Activated naive CD8-positive, alpha-beta T cell treated with anti-CD3 and anti-CD28 coated beads for 36 hours (primary cell): ENCODE data around the gene PDE2A. TPM values are rescaled to one million over a fixed set of nuclear protein-coding genes. Genes with fewer than 3 reads are reported as not detected.

ENCODE experiments used
- DNase-seq: peaks from one replicate; pipeline ENCODE4 v3.0.0; 2021
- H3K27ac Mint-ChIP-seq: one replicate; pipeline ENCODE4 v1.8.0; 2022; ENCODE audit warnings: mild to moderate bottlenecking, moderate library complexity, mixed read lengths
- H3K27me3 Mint-ChIP-seq: one replicate; pipeline ENCODE4 v1.8.0; 2022; ENCODE audit warnings: mild to moderate bottlenecking, mixed read lengths
- H3K36me3 Mint-ChIP-seq: one replicate; pipeline ENCODE4 v1.8.0; 2021; ENCODE audit warnings: mild to moderate bottlenecking, mixed read lengths
- H3K4me1 Mint-ChIP-seq: one replicate; pipeline ENCODE4 v1.8.0; 2021; ENCODE audit warnings: mixed read lengths
- H3K4me3 Mint-ChIP-seq: one replicate; pipeline ENCODE4 v1.8.0; 2022; ENCODE audit warnings: mild to moderate bottlenecking, moderate library complexity, mixed read lengths
- H3K9me3 Mint-ChIP-seq: one replicate; pipeline ENCODE4 v1.8.0; 2022; ENCODE audit warnings: mixed read lengths
- total RNA-seq, 2 experiments: library from RNA; stranded (reverse); gene quantifications; one replicate each; pipeline ENCODE4 v1.2.3, GENCODE V29; 2021

PDE2A gene
- total RNA-seq, 2 experiments from 2014 or later: 0.37 to 0.42 TPM

GRCh38 chr11:72551571-72551970 is 122.7 kb downstream of the PDE2A start:
- H3K27ac Mint-ChIP-seq: peak overlapping the region; percentile 52
- no peaks in the 10 kb centered on the region for H3K4me1 Mint-ChIP-seq
- DNase-seq: no peak
- no peaks in the 10 kb centered on the region for H3K36me3 Mint-ChIP-seq
- H3K4me3 Mint-ChIP-seq: no peak overlapping the region
- H3K9me3 Mint-ChIP-seq: no peaks in the 10 kb centered on the region
- peaks cover 8% of the 10 kb centered on the region for H3K27me3 Mint-ChIP-seq

- Mint-ChIP-seq H3K36me3 (no peaks in the 10 kb centered on the region), H3K9me3 (no peaks in the 10 kb centered on the region), H3K27ac (no peak overlapping the region), H3K4me1 (no peaks in the 10 kb centered on the region), H3K4me3 (no peak overlapping the region), H3K27me3 (peaks cover 9% of the 10 kb centered on the region)
- no peak for DNase-seq
Observed at GRCh38 chr11:72548463-72548862, 125.8 kb downstream of the PDE2A start.

GRCh38 chr11:72546866-72547265 is 127.4 kb downstream of the PDE2A start:
- Mint-ChIP-seq H3K4me3 (no peak overlapping the region), H3K4me1 (no peaks in the 10 kb centered on the region), H3K9me3 (no peaks in the 10 kb centered on the region), H3K27me3 (peaks cover 6% of the 10 kb centered on the region), H3K36me3 (no peaks in the 10 kb centered on the region), H3K27ac (no peak overlapping the region)
- no peak for DNase-seq

GRCh38 chr11:72544589-72544988 is 129.6 kb downstream of the PDE2A start:
- Mint-ChIP-seq H3K36me3 (no peaks in the 10 kb centered on the region), H3K4me3 (no peak overlapping the region), H3K27me3 (peaks cover 9% of the 10 kb centered on the region), H3K9me3 (no peaks in the 10 kb centered on the region), H3K27ac (no peak overlapping the region), H3K4me1 (no peaks in the 10 kb centered on the region)
- no peak for DNase-seq

- Mint-ChIP-seq H3K27me3 (peaks cover 9% of the 10 kb centered on the region), H3K9me3 (no peaks in the 10 kb centered on the region), H3K4me1 (no peaks in the 10 kb centered on the region), H3K36me3 (no peaks in the 10 kb centered on the region), H3K27ac (no peak overlapping the region), H3K4me3 (no peak overlapping the region)
- DNase-seq: no peak
Observed at GRCh38 chr11:72543849-72544542, 130.2 kb downstream of the PDE2A start.

GRCh38 chr11:72541257-72541974 is 132.8 kb downstream of the PDE2A start:
- Mint-ChIP-seq H3K4me3 (no peak overlapping the region), H3K4me1 (no peaks in the 10 kb centered on the region), H3K36me3 (no peaks in the 10 kb centered on the region), H3K9me3 (no peaks in the 10 kb centered on the region), H3K27me3 (peaks cover 9% of the 10 kb centered on the region), H3K27ac (no peak overlapping the region)
- DNase-seq: no peak

- H3K9me3 Mint-ChIP-seq: no peaks in the 10 kb centered on the region
- no peak overlapping the region for H3K27ac Mint-ChIP-seq
- no peak for DNase-seq
- no peaks in the 10 kb centered on the region for H3K4me1 Mint-ChIP-seq
- no peaks in the 10 kb centered on the region for H3K36me3 Mint-ChIP-seq
- H3K4me3 Mint-ChIP-seq: no peak overlapping the region
- peaks cover 28% of the 10 kb centered on the region for H3K27me3 Mint-ChIP-seq
Observed at GRCh38 chr11:72537051-72537450, 137.2 kb downstream of the PDE2A start.

- Mint-ChIP-seq H3K27me3 (peaks cover 26% of the 10 kb centered on the region), H3K27ac (no peak overlapping the region), H3K4me1 (no peaks in the 10 kb centered on the region), H3K4me3 (no peak overlapping the region), H3K9me3 (no peaks in the 10 kb centered on the region), H3K36me3 (no peaks in the 10 kb centered on the region)
- DNase-seq: no peak
Observed at GRCh38 chr11:72535194-72535547, 139.1 kb downstream of the PDE2A start.

- H3K27ac Mint-ChIP-seq: no peak overlapping the region
- no peaks in the 10 kb centered on the region for H3K4me1 Mint-ChIP-seq
- no peaks in the 10 kb centered on the region for H3K9me3 Mint-ChIP-seq
- H3K27me3 Mint-ChIP-seq: peaks cover 26% of the 10 kb centered on the region
- H3K4me3 Mint-ChIP-seq: no peak overlapping the region
- H3K36me3 Mint-ChIP-seq: no peaks in the 10 kb centered on the region
- DNase-seq: no peak
Observed at GRCh38 chr11:72534371-72535193, 139.6 kb downstream of the PDE2A start.

GRCh38 chr11:72529068-72529467 is 145.2 kb downstream of the PDE2A start:
- Mint-ChIP-seq H3K36me3 (no peaks in the 10 kb centered on the region), H3K9me3 (no peaks in the 10 kb centered on the region), H3K27ac (no peak overlapping the region), H3K4me1 (no peaks in the 10 kb centered on the region), H3K4me3 (no peak overlapping the region), H3K27me3 (peaks cover 17% of the 10 kb centered on the region)
- no peak for DNase-seq

GRCh38 chr11:72528121-72528520 is 146.1 kb downstream of the PDE2A start:
- H3K36me3 Mint-ChIP-seq: no peaks in the 10 kb centered on the region
- H3K27ac Mint-ChIP-seq: no peak overlapping the region
- no peaks in the 10 kb centered on the region for H3K4me1 Mint-ChIP-seq
- no peak overlapping the region for H3K4me3 Mint-ChIP-seq
- H3K27me3 Mint-ChIP-seq: peaks cover 11% of the 10 kb centered on the region
- DNase-seq: no peak
- no peaks in the 10 kb centered on the region for H3K9me3 Mint-ChIP-seq

Other genes starting within 250 kb of the PDE2A start
- 10 to 100 TPM; 37.8 to 39.2 TPM for gene CLPB, start 239.9 kb downstream of the PDE2A start, total RNA-seq
- gene ARAP1, start 78.0 kb upstream of the PDE2A start, total RNA-seq: 10 to 100 TPM; 49.3 to 52.3 TPM
- 1 to 10 TPM; 6.2 to 6.4 TPM for gene STARD10, start 119.6 kb upstream of the PDE2A start, total RNA-seq
- gene ATG16L2, start 140.0 kb upstream of the PDE2A start, total RNA-seq: 10 to 100 TPM; 41.2 to 45.7 TPM